HG02623 (cell line): ENCODE results near the gene ZBTB37.
"Not testable (repeated sequence)": the region's sequence is repeated elsewhere in the genome, so short reads cannot be mapped to it uniquely, and the experiment has no call there.

Experiments used
- ATAC-seq: cut with Tn5 transposase; IDR thresholded peaks from one replicate; pipeline ENCODE4 v1.9.1; 2021; ENCODE audit warnings: moderate library complexity; ENCODE audit not compliant: unreplicated experiment

The ZBTB37 gene

DNA sequence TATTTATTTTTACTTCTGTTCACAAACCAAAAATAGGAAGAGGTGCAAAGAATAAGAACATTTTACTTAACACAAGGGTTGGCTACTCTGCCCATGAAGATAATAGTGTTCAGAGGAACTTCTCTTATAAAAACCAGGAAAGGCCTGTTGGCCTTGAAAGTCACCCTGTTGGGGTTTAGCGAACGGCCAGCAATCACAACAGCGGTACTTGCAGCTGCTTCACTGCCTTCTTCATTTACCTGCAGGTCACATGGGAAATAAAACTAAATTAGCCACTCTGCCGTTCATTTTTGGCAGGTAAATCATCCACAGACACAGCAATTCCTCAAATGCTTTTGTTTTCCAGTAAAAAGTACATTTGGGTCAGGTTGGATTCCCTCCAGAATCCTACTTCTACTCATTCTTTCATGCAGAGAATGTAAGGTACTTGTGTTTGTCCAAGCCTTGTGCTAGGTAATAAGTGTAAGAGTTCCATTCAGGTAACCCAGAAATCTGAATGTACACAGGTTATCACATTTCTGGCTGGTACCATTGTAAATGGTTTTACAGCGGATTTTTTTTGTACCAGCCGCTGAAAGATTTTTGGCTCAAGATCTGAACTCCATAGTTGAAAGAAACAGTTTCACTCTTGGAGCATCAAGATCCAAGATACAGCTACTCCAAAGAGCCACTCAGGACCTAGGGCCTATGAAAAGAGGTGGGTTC lies 35.8 kb downstream of the ZBTB37 start:
- ATAC-seq = no peak

DNA sequence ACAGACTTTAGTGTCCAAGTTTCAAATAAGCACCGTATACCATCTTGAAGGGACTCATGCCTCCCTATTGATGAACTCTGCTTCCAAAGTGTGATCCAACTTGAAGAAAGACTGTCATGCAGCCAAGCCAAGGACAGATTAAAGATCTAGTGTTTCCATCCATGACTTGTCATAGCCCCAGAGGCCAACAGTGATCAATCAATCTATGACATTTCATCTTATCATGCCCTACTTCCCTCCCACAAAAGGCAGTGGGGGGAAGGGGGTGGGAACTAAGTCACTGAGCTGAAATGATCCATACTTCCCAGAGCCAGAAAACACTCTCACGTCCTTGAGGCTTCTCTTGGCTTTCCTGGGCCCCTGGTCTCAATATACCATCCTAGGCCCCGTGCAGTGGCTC lies 44.9 kb downstream of the ZBTB37 start:
- no peak for ATAC-seq

DNA sequence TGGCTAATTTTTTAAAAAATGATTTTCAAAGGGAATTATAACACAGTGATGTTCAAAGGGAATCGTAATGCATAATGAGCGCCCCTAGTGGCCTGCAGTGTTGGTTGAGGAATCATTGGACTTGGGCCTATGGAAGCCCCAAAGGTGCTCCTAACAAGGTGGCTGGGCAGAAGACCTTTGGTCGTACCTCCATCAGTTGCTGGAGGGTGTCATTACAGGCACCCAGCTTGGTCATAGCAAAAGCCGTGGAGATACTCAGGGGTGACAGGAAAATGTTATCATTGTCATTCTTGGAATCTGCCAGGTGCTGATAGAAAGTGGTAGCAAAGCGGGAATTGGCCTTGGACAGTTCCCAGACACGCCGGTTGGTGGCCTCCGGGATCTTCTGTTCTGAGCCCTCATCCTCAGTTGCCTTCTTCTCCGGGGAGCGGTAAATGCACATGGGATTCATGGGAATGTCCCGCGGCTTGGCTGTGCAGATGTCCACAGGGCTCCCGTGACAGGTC lies 46.2 kb downstream of the ZBTB37 start:
- no peak for ATAC-seq

DNA sequence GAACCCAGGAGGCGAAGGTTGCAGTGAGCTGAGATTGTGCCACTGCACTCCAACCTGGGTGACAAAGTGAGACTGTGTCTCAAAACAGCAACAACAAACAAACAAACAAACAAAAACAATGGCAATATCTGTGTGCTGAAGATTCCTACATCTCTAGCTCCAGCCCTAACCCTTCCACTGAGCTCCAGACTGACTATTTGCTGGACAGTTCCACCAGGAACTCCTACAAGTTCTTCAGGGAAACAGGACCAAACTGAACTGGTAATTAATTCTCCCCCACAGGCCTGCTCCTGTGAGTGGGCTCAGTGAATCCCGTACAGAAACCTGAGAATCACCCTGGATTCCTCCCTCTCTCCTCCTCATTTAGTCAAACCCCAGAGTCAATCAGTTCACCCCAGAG lies 47.4 kb downstream of the ZBTB37 start:
- no peak for ATAC-seq

DNA sequence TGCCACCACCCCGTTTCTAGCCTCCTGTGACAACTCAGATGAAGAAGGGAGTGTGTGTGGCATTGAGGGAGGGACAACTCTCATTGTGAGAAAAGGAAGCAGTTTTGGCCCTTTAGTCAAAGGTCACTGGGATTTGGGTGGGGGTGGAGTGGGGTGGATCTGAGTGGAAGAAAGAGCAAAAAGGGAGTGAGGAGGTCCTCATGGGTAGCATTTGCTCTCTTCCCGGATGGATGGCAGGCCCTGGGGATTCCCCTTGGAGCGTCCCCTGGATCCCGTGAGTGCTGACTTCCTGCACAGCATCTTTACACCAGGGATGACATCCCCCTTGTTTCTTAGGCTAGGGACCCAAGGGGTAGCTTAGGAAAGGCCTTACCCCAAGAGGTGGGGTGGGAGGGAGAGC lies 48.5 kb downstream of the ZBTB37 start:
- ATAC-seq = no peak

DNA sequence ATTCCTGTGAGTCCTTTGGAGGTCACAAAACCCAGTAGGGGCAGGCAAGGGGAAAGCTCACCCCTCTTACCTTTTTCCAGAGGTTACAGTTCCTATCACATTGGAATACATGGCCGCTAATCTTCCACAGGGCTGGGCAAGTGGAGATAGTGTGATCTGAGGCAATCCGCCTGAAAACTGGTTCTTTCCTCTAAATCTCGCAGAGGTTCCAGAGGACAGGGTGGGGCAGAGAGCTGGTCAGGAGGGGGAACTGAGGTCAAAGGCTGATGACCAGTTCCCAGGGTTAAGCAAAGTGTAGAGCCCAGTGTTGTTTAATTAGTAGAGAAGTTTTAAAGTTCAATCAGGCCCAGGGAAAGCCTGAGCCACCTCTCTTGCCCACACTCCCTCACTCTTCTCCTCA lies 49.0 kb downstream of the ZBTB37 start, which contains the start of gene SERPINC1:
SERPINC1 (minus strand) TSS at position 179 of the 400 bp plus-strand sequence; CDS start at position 111, 68 bp downstream.
- ATAC-seq = no peak

DNA sequence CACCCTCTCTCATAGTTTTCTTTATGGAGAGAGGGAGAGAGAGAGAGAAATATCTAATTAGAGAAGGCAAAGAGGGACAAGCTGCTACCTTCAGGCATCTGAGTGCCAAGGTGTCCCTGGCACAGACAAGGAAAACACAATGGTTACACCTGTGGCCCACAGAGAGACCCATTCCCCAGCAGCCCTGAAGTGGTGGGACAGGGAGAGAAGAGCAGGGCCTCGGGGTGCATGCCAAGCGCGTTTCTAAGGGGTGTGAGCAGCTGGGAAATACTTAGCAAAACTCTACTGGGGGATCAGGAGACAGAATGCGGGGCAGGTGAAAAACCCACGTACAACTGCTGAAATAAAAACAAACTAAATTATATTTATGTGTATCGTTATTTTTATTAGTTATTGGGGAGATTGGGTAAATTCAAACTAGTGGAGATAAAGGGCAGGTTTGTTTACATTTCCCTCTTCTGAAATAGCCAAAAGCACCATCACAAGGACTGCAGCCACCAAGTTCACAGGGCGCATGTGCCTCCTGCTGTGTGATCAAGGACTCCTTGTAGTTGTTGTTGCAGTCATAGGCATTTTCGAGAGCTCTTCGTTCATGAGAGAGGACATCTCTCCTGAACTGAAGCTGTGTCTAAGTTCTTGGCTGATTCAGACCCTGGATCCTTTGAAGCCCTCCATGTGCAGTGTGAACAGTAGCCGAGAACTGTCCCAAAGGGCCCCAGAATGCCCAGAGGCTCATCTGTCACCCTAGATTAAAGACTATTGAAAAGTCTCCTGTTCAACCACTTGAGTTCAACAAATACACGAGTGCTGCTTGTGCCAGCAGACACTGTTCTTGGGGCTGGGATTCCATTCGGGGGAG lies 49.7 kb downstream of the ZBTB37 start:
- no peak for ATAC-seq

DNA sequence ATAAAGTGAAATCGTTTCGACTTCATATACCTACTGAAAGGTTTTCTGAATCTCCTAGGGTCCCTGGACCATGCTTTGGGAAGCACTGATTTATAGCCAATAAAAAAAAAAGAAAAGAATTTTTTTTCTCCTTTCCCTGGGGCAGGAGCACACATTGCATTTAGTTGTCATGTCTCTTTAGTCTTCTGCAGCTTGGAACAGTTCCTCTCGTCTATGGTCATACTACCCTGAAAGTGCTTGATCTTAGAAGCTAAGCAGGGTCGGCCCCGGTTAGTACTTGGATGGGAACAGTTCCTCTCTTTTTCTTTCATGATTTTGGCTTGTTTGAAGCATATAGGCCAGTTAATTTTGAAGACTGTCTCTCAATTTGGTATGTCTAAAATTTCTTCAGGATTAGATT lies 52.7 kb downstream of the ZBTB37 start:
- ATAC-seq = no peak

DNA sequence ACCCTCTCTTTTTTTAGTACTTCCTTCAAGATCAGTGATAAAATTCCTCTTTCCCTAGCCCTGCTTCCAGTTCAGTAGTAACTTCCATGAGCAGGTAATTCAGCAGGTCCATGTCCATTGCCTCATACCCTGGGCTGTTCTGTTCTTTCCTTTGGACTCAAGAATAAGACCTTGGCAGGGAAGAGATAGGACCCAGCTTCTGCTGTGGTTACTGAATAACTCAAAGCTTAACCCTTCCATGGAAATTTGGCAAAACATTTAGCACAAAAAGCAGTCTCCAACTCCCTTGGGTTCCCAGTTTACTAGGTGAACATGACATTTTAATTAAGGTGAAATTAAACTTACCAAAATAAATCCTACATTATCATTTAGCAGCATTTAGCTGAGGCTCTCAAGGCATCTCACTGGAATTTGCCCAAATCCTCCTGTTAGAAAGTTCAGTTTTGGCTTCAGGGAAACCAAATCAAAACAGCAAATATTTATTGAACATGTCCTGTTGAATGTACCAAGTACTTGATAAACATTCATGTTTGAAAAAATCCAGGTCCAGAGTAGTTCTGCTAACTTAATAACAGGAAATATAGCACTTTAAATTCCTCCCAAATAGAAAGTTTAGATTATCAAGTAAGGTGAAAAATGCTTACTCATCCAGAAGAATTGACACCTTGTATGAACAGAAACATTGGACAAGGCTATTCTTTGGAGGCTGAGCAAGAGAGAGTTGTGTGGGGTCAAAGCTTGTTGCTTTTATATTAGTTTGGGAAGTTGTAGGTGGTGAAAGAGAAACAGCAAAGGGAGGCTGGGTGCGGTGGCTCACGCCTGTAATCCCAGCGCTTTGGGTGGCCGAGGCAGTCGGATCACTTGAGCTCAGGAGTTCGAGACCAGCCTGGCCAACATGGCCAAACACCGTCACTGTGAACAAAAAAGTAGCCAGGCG lies 57.4 kb downstream of the ZBTB37 start:
- no peak for ATAC-seq

DNA sequence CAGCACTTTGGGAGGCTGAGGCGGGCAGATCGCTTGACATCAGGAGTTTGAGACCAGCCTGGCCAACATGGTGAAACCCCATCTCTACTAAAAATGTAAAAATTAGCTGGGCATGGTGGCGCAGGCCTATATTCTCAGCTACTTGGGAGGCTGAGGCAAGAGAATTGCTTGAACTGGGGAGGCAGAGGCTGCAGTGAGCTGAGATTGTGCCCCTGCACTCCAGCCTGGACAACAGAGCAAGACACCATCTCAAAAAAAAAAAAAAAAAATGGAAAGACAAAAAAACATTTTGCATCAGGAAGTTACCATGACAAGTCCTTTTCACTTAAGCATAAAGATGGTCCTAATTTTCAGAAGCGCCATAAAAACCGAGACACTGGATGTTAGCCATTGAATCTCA lies 62.4 kb downstream of the ZBTB37 start:
- not testable (repeated sequence) for ATAC-seq

DNA sequence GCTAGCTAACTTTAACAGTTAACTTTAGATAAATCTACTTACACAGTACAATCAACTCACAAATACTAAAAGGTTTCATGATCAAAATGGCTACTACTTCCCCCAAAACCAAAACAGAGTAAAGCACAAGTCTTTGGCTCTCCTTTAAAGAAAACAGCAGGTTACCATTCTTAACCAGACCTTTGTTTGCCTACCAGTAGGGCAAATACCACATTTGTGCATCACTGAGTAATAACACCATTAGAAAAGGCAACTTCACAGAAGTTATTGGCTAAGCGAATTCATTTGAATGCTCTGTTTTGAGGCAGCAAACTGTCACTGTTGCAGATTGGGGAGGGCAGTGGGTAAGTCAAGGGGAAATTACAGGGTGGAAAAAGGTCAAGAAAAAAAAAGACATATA lies 66.3 kb downstream of the ZBTB37 start:
- ATAC-seq = no peak

DNA sequence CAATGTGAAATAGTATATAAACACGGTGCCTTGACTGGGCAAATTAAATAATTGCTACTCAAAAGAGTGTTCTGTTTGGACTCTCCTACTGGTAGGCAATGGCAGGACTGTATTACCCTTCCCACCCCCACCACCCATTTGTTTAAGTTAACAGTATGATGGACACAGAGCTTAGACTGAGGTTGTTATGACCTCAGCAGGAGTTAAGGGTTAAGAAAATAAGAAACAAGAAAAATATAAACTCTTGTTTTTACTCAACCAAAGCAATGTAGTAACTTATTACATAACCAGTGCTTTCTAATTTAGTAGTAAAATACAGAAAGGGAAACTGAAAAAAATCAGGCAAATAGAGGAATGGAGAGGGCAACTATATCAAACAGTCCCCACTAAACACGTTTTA lies 68.9 kb downstream of the ZBTB37 start:
- ATAC-seq = no peak

DNA sequence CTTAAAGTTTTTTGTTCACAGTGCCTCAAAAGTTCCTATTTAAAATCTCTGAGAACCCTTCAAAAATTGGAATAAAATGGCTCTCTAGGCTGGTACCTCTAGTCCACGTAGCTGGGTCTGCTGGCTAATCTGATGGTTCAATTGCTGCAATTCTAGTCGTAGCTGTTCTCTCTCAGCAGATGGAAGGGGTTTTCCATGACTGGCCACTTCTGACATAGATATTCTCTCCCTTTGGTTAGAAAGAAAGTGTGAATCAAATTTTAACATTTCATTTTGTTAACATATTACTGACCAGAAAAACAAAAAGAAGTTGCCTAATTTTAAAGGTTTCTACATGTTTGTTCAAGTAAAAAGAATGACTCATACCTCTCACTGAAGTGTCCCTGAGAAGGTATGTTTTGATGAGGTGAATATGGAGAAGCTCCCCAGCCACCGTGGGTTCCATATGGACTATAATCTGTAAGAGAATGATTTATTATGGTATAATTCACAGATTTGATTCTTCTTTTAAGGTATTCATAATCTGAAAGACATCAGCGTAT lies 78.3 kb downstream of the ZBTB37 start:
- ATAC-seq = no peak

DNA sequence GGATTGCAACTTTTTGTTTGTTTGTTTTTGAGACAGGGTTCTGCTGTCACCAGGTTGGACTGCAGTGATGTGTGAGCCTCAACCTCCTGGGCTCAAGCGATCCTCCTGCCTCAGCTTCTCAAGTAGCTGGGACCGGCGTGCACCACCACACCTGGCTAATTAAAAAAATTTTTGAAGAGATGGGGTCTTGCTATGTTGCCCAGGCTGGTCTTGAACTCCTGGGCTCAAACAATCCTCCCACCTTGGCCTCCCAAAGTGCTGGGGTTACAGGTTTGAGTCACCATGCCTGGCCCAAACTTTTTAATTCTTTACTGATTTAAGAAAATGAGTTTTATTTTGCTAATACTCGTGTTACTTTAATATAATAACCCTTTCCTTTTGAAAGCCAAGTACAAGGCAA lies 80.4 kb downstream of the ZBTB37 start:
- ATAC-seq = no peak
